Activated CD4-positive, CD25-positive, alpha-beta regulatory T cell (primary cell): ENCODE measurements around the gene RANBP10.
"Not testable (repeated sequence)": the region's sequence is repeated elsewhere in the genome, so short reads cannot be mapped to it uniquely, and the experiment has no call there.

Experiments used
- DNase-seq, 4 experiments: peaks; one replicate each; lab custom pipeline; 2025; lab: John Stamatoyannopoulos, UW

RANBP10 gene

DNA sequence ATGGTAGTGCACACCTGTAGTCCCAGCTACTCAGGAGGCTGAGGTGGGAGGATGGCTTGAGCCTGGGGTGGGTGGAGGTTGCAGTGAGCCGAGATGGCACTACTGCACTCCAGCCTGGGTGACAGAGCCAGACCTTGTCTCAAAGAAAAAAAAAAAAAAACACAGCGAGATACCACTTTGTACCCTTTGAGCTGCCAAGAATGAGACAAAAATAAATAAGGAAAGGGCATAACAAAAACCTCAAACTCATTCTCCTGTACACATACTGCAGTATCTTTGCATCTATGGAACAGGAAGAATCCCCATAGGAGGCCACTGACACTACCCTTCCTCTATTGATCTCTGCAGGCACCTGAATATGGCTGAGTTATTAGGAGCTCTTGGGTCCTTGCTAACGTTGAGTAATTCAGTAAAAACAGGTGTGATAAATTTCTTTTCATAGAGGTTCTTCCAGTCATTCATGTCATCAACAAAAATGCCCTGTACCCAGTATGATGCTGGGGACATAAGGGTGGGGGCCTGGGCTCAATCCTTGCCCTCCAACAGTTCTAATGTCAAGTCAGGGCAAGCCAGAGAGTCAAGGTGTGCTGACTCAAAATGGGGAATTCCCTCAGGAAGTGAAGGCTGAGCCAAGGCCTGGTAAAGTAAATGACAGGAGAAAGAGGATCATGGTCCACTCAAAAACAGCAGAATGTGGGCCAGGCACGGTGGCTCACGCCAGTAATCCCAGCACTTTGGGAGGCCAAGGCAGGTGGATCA is 26.9 kb downstream of the RANBP10 start:
- no peak for DNase-seq

- no peak for DNase-seq
Observed at GRCh38 chr16:67775273-67775672, 31.1 kb downstream of the RANBP10 start.

DNA sequence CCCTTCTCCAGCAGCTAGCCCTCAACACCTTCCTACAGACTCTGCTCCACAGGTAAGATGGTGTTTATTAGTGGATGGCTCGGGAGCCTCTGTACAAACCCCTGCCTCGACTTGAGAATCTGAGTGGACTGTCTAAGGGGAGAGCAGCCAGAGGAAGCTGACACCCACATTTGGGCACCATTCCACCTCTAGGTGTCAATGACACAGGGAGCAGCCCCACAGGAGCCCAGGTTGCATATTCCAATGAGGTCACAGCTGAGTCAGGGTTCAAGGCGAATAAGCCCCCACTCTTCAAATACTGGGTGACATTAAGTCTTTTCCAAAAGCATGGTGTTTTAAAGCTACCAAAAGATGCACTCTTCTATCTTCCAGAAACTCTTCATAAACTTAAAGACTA is 31.9 kb downstream of the RANBP10 start:
- DNase-seq = no peak

- no peak for DNase-seq
Observed at GRCh38 chr16:67773569-67774456, 32.5 kb downstream of the RANBP10 start.

GRCh38 chr16:67773099-67773498 is 33.3 kb downstream of the RANBP10 start:
- DNase-seq = no peak

DNA sequence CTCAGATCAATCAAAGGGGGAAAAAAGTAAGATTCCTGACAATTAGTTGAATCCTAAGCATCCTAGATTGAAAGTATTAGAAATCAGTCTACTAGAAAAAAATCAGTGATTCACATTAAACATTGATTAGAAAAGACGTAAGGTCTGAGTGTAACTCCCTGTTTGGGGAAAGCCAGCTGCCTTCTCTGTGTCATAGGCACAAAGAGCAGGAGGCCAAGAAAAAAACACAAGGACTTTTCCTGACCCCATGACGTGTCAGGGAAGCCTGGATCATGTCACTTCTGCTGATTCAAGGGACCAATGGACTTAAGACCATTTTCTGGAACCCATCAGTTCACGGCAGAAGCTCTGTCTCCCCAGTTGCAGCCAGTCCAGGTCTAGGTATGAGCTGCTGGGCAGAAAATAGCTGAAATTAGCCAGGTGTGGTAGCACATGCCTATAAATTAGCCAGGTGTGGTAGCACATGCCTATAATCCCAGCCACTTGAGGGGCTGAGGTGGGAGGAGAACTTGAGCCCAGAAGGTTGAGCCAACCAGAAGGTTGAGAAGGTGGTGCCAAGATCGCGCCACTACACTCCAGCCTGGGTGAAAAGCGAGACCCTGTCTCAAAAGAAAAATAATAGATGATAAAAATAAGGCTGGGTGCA is 35.9 kb downstream of the RANBP10 start:
- no peak for DNase-seq

DNA sequence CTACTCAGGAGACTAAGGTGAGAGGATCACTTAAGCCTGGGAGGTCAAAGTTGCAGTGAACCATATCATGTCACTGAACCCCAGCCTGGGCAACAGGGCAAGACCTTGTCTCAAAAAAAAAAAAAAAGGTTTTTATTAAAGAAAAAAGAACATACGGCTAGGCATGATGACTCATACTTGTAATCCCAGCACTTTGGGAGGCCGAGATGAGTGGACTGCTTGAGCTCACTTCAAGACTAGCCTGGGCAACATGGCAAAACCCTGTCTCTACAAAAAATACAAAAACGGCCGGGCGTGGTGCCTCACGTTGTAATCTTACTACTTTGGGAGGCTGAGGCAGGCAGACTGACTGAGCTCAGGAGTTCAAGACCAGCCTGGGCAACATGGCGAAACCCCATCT is 38.4 kb downstream of the RANBP10 start:
- DNase-seq = no peak

- DNase-seq = no peak
Observed at GRCh38 chr16:67766291-67766690, 40.1 kb downstream of the RANBP10 start.

DNA sequence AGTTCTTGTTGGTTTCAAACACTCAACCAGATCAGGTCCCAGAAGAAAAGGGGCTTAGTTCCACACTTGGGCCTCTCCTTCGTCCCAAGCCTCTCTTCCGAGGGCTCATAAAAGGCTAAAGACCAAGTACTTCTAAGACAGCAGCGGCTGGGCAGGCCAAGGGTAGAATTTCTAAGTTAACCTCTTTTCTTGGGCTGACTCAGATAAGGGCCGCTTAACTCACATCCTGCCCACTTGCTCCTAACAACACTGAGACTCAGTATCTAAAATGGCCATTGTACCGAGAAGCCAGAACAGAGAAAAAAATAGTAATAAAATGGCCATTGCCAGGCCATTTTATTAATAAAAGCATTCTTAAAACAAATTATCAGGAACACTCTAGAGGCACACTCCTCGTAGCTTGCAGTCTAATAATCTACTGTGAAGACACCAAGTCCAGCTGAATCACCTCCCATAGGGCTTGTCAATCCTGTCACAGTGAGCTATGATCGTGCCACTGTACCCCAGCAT is 42.1 kb downstream of the RANBP10 start:
- DNase-seq = no peak

DNA sequence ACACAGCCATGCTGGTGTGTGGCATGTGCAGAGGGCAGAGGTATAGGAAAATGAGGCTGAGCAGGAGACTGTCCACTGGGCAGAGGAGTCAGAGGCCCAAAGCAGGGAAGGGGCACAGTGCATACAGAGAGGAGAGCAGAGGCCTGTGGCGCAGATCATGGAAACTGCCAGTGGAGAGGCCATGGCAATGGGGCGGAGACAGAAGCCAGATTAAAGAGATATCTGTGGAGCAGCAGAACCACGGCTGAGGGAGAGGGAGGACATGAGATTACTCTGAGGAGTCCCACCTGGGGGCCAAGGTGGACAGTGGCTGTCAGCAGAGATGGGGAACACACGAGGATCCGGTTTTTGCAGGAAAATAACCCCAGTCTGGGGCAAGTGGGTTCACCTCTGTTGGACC is 43.3 kb downstream of the RANBP10 start:
- no peak for DNase-seq

GRCh38 chr16:67762385-67762784 is 44.0 kb downstream of the RANBP10 start:
- no peak for DNase-seq

DNA sequence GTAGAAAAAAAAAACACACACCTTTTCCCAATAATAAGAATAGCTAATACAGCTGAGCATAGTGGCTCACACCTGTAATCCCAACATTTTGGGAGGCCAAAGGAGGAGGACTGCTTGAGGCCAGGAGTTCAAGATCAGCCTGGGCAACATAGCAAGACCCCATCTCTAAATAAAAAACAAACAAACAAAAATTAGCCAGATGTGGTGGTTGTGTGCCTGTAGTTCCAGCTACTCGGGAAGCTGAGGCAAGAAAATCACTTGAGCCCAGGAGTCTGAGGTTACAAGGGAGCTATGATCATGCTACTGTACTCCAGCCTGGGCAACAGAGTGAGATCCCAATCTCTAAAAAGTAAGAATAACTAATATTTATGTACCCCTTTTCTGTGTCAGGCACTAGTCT is 44.4 kb downstream of the RANBP10 start:
- no peak for DNase-seq

DNA sequence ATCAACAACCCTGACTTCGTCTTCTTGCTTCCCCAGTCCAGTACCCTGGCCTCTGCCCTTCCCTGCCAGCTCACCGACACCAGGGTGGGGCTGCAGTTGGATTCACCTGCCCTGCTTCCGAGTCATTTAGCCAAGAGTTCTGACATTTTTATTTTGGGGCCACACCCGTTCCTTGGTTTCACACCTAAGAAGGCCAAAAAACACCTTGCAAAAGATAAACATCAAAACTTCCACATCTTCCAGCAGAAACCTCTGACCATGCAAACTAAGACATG is 45.5 kb downstream of the RANBP10 start:
- DNase-seq = no peak

- DNase-seq = no peak
Observed at GRCh38 chr16:67760206-67760955, 46.0 kb downstream of the RANBP10 start.

- no peak for DNase-seq
Observed at GRCh38 chr16:67758966-67759365, 47.4 kb downstream of the RANBP10 start.

GRCh38 chr16:67758006-67758405 is 48.4 kb downstream of the RANBP10 start:
- DNase-seq = no peak

DNA sequence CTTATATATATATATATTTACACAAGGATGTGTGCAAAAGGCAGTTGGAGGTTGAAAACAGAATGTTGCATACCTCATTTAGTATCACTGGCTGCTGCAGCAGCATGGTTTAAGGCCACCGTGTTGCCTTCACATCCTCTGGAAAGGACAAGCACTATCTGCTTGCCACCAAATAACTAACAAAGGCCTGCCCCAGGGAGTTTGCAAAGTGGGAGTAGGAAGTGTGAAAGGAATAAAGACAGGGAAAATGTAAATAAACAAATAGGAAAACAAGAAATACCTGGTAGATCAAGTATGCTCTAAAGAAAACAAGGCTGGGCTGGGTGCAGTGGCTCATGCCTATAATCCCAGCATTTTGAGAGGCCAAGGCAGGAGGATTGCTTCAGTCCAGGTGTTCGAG is 53.7 kb downstream of the RANBP10 start:
- DNase-seq = no peak

DNA sequence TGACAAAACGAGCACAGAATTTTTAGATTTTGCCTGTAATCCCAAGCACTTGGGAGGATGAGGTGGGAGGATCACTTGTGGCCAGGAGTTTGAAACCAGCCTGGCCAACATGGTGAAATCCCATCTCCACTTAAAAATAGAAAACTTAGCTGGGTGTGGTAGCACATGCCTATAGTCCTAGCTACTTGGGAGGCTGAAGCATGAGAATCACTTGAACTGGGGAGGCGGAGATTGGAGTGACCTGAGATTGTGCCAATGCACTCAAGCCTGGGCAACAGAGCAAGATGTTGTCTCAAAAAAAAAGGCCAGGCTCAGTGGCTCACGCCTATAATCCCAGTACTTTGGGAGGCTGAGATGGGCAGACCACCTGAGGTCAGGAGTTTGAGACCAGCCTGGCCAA is 55.0 kb downstream of the RANBP10 start:
- not testable (repeated sequence) for DNase-seq

GRCh38 chr16:67750466-67750865 is 55.9 kb downstream of the RANBP10 start:
- no peak for DNase-seq

DNA sequence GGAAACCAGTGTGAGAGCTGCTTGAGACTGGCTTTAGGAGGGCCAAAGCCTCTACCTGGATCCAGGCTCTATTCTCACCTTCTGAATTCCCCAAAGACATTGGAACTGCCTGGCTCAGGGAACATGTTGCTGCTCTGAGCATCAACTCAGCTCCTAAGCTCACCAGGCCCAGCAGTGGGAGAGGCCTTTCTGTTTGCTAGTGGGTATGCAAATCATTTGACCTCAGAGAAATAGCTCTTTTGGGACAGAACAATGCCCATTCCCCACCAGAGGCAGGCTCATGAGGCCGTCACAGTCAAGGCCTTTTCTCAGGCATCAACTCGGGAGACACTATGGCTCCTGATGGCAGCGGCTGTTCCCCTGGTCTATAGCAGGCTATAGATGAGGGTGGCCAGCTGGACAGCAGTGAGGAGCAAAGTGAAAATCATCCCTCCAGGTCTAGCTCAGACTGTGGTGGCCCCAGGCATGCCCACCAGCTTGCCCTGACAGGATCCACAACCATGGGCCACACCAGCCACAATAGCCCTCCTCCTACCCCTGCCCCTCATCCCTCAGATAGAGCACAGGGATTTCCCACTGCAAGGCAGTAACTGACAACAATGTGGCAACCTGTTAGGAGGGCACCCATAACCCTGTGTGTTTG is 56.8 kb downstream of the RANBP10 start:
- no peak for DNase-seq

DNA sequence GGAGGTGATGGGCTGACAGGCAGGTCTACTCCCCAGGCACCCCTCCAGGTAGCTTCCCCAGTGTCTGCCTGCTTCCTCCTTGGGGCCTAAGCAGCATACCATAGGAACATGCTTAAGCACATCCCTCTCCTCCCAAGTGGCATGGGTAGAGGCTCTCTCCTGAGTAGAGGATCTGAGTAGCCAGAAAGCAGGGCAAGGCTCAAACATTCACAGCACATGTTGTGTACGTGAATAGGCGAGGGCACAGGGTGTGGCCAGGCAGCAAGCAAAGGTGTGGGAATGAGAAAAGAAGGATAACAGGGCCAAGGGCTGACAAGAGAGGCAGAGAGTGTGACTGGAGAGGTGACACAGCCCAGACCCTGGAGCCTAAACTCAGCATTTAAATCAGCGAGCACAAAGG is 57.5 kb downstream of the RANBP10 start:
- no peak for DNase-seq

- DNase-seq = no peak
Observed at GRCh38 chr16:67746846-67747245, 59.5 kb downstream of the RANBP10 start.
